Fibroblast of villous mesenchyme (primary cell): ENCODE results near the gene UBAC1. TPM values are rescaled to one million over a fixed set of nuclear protein-coding genes. Genes with fewer than 3 reads are reported as not detected.

Experiments used
- DNase-seq: peaks from one replicate; pipeline ENCODE4 v3.0.0-alpha.2; 2010; ENCODE audit warnings: low read depth
- H3K4me3 ChIP-seq: 2 replicates; pipeline ENCODE4 v1.5.1; 2011; ENCODE audit warnings: low read depth, mild to moderate bottlenecking, low read length
- total RNA-seq: library from RNA; depleted of rRNA; stranded (reverse); fragments of >200 nt; gene quantifications from 2 replicates; pipeline ENCODE4 v1.2.3, GENCODE V29; 2012
- TF ChIP-seq, protein P1 (sequence below): IDR thresholded peaks from 2 replicates; pipeline ENCODE4 v1.5.1; 2012; ENCODE audit warnings: low read depth, mild to moderate bottlenecking, low read length; ENCODE audit not compliant: insufficient read depth

The UBAC1 gene
- total RNA-seq, 1 donor: 27.6 TPM

DNA sequence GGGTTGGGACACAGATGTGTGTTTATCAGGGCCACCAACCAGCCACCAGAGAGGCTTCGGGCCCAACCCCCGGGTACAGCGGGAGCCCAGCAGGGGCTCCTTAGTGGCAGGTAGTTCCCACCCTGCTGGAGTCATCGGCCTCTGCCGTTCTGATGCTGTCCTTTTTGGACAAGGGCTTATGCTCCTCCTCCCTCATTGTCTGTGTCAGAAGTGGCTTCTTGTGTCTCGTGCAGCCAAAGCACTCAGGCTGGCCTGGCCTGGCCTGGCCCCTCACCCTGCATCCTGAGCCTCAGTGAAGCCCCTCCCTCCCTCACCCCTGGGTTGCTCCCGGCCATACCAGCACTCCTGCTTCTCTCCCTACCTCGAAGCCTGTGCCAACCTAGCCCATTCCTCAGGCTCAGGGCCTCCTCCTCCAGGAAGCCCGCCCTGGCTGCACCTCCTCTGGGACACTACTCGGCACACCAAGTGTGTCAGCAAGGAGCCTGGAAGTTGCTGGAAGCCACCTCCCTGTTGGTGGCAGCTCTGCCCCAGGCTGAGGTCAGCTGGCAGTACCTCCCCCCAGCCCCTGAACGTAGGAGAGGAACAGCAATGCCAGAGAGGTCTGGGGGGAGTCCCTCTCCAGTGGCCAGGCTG lies 4.1 kb upstream of the UBAC1 start:
- TF ChIP-seq, protein P1, sequence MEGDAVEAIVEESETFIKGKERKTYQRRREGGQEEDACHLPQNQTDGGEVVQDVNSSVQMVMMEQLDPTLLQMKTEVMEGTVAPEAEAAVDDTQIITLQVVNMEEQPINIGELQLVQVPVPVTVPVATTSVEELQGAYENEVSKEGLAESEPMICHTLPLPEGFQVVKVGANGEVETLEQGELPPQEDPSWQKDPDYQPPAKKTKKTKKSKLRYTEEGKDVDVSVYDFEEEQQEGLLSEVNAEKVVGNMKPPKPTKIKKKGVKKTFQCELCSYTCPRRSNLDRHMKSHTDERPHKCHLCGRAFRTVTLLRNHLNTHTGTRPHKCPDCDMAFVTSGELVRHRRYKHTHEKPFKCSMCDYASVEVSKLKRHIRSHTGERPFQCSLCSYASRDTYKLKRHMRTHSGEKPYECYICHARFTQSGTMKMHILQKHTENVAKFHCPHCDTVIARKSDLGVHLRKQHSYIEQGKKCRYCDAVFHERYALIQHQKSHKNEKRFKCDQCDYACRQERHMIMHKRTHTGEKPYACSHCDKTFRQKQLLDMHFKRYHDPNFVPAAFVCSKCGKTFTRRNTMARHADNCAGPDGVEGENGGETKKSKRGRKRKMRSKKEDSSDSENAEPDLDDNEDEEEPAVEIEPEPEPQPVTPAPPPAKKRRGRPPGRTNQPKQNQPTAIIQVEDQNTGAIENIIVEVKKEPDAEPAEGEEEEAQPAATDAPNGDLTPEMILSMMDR: no peak
- DNase-seq: no peak
- no peak overlapping the region for H3K4me3 ChIP-seq

DNA sequence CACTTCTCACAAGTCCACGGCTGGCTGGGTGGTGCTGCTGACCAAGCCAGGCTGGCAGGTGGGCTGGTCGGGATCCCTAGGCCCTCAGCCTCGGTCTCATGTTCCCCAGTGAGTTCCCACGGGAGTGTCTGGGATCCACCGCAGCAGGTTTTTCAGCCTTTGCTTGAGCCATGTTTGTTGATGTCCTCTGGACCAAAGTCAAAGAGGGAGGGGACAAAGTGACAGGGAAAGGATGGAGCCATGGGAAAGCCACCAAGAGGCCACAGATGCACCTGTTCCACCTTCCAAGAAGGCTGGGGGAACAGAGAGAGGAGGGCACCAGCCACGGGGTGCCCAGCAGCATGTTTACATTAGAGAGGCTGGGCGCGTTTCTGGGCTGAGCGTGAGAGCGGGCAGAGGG lies 2.8 kb upstream of the UBAC1 start:
- no peak for DNase-seq
- TF ChIP-seq, protein P1: no peak
- no peak overlapping the region for H3K4me3 ChIP-seq

DNA sequence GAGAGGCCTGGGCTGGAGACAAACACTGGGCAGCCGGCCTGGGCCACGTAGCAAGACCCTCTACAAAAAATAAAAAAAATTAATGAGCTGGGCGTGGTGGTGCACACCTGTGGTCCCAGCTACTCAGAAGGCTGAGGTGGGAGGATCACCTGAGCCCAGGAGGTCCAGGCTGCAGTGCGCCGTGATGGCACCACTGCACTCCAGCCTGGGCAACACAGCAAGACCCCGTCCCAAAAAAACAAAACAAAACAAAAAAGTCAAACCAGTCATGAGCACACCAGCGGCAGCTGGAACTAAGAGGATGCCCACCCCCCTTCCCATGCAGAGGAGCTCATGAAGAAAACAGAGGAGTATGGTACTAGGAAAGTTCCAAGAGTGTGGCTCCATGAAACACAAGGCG lies 2.2 kb upstream of the UBAC1 start:
- DNase-seq: no peak
- TF ChIP-seq, protein P1: no peak

DNA sequence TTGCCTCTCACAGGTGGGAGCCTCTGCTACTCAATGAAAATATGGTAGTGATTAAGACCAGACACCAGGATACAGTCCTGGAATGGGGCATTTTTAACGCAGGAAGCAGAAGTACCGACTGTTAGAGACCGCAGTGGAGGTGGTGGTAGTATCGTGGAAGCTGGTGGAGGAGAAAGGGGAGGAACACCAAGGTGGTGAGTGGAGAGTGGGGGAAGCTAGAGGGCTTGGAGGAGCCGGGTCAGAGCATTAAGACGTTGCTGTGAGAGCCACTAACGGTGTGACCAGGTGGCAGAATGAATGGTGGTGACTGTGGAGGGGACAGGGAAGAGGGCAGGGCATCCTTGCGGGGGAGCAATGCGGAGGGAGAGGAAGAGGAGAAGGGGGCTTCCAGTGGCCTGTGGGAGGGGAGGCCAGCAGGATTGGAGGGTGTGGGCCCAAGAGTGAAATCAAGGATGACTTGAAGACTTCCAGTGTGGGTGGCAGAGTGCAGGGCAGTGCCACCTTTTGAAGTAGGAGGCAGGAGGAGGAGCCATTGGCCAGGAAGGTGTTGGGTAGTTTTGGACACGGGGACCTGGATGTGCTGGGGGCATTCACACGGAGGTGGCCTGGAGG lies 1.6 kb upstream of the UBAC1 start:
- no peak overlapping the region for H3K4me3 ChIP-seq
- no peak for DNase-seq
- TF ChIP-seq, protein P1: no peak

More for the DNA sequence above, 2.2 kb upstream of the UBAC1 start:
- no peak overlapping the region for H3K4me3 ChIP-seq

DNA sequence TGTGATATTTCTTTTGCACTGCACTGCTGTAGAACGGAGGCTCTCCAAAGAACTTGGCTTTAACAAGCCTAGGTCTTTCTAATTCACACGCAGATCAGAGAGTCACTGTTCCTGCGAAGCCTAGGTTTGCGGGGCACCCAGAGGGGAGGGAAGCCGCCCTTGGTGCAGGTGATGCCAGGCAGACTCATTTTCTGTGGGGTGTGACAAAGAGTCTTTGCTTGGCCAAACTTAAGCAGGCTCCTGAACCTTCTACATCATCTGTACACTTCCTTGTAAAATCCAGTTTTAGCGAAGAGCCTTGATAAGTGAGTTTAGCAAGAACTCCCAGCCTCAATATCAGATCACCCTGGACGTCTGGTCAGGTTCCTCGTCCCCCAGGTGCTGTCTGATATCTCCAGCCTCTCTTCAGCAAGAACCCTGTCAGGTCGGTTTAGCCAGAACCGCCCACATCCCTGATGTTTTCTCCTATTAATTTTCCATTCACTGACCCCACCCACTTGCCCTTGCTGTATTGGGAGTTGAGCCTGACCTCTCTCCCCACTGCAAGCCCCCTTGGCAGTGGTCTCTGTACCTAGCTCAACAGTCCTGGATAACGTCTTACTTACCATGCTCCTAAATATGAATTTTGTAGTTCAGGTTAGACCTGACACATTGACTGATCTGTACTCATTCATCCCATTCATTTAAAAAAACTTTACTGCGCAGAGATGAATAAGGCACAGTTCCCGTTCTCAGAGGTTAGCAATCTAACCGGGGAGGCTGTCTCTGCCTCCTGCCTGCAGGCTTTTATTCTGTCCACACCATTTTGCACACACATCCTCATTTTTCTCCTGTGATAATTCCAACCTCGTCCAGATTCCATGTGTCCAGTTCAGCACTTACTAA lies 880 bp upstream of the UBAC1 start:
- H3K4me3 ChIP-seq: no peak overlapping the region
- TF ChIP-seq, protein P1: no peak
- no peak for DNase-seq

DNA sequence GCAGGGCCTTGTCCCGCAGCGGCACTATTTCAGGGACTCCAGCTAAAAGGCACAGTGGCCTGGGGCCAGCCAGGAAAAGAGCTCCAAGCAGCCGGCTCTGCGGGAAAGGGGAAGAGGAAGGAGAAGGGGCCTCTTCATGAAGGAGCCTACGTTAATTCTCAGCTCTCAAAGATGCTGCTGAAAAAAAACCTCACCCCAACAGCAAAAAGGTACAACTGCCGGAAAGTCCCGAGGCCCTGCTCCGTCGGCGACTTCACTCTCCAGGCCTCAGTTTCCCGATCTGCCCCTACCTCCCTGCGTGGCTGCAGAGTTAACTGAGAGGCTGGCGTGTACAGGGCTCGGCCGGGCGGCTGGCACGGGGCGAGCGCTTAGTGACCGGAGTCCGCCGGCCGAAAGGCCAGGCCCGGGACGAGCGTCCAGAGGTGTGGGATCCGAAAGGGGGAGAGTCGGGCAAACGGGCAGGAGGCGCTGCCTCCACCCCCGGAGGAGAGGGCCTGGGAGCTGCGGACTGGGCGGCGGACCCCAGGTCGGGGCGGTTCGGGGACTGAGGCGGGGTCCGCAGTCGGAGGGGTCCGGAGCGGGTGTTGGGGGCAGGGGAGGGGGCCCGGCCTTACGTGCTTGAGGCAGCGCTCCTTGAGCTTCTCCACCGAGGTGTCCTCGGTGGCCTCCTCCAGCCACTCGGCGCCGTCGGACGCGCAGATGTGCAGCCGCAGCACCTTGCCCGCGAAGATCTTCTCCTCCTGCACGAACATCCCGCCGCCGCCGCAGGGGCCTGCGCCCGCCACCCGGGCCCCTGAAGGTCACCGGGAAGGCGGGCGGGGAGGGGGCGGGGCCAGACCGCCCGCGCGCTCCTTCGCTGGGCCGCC lies 529 bp downstream of the UBAC1 start:
- TF ChIP-seq, protein P1: no peak
- peak; percentile 22 for DNase-seq
- H3K4me3 ChIP-seq: peak overlapping the region; percentile 81
